Upper lobe of left lung (tissue), 4 donors: ENCODE measurements around the gene AP3S2.

ENCODE experiments used
- POLR2AphosphoS5 ChIP-seq, 2 donors: sonication (generic); formaldehyde crosslinking; IDR thresholded peaks; one replicate each; pipeline ENCODE4 v1.5.1; 2017; ENCODE audit warnings: antibody characterized with exemption in 2 of 2
- TF ChIP-seq, protein P1 (sequence below), 6 experiments: fragments of 450-650 bp in 4 of 6; fragments of 200-600 bp in 2 of 6; sonication (generic) in 2 of 6; IDR thresholded peaks; one replicate each; pipeline ENCODE4 v1.5.1; 2016 to 2019; ENCODE audit warnings: antibody characterized with exemption in 6 of 6

DNA sequence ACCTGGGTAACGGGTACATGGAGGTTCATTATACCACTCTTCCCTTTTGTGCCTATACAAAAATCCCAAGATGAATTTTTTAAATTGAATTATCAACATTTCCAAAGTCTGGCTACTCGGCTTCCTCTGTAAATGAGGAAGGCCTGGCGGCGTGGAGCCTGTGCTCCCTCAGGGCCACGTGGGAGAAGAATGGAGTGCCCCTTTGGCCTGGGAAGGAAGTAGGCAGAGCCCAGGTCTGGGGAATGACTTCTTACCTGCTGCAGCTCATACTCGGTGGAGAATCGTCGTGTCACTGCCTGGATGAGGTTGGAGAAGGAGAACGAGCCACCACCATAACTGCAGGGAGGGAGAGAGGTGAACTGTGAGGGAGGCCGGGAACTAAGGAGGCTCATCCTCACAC is 103.6 kb downstream of the AP3S2 start:
- TF ChIP-seq, protein P1, sequence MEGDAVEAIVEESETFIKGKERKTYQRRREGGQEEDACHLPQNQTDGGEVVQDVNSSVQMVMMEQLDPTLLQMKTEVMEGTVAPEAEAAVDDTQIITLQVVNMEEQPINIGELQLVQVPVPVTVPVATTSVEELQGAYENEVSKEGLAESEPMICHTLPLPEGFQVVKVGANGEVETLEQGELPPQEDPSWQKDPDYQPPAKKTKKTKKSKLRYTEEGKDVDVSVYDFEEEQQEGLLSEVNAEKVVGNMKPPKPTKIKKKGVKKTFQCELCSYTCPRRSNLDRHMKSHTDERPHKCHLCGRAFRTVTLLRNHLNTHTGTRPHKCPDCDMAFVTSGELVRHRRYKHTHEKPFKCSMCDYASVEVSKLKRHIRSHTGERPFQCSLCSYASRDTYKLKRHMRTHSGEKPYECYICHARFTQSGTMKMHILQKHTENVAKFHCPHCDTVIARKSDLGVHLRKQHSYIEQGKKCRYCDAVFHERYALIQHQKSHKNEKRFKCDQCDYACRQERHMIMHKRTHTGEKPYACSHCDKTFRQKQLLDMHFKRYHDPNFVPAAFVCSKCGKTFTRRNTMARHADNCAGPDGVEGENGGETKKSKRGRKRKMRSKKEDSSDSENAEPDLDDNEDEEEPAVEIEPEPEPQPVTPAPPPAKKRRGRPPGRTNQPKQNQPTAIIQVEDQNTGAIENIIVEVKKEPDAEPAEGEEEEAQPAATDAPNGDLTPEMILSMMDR (IDR thresholded peaks at IDR 0.05): no peak
- TF ChIP-seq POLR2AphosphoS5 (IDR thresholded peaks at IDR 0.05): no peak
